SK-N-MC (cell line): ENCODE measurements around the gene PNPLA8.
"Not testable (repeated sequence)": the region's sequence is repeated elsewhere in the genome, so short reads cannot be mapped to it uniquely, and the experiment has no call there.

Source experiments
- EZH2 ChIP-seq: fragments of 200-600 bp; sonication (generic); IDR thresholded peaks from one replicate; pipeline ENCODE4 v1.6.1; 2017; ENCODE audit warnings: antibody characterized with exemption
- FOXP2 ChIP-seq: optimal IDR thresholded peaks from 2 replicates; pipeline ENCODE3; 2011; ENCODE audit warnings: mild to moderate bottlenecking, moderate library complexity; ENCODE audit not compliant: insufficient read depth; ENCODE audit errors: extremely low read length, control extremely low read depth
- POLR2AphosphoS5 ChIP-seq: IDR thresholded peaks from 2 replicates; pipeline ENCODE4 v1.6.1; 2012; ENCODE audit warnings: mild to moderate bottlenecking, low read depth, low read length, borderline replicate concordance

DNA sequence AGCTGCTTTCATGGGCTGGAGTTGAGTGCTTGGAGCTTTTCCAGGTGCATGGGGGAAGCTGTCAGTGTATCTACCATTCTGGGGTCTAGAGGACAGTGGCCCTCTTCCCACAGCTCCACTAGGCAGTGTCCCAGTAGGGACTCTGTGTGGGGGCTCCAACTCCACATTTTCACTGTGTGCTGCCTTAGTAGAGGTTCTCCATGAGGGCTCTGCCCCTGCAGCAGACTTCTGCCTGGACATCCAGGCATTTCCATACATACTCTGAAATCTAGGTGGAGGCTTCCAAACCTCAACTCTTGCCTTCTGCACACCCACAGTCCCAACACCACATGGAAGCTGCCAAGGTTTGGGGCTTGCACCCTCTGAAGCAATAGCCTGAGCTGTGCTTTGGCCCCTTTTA is 30.7 kb upstream of the PNPLA8 start:
- not testable (repeated sequence) for TF ChIP-seq POLR2AphosphoS5, EZH2, FOXP2
